Thoracic aorta (tissue), 2 donors: Measurements from ENCODE around the gene SLC8A1. TPM values are rescaled to one million over a fixed set of nuclear protein-coding genes. Genes with fewer than 3 reads are reported as not detected.

Experiments used
- ATAC-seq: fragments of 150-250 bp; one replicate; pipeline ENCODE4 v1.8.0; 2017; ENCODE audit warnings: low read depth; ENCODE audit not compliant: insufficient number of reproducible peaks, low FRiP score
- DNase-seq: peaks from one replicate; pipeline ENCODE4 v3.0.0-alpha.2; 2020; ENCODE audit warnings: low spot score
- H3K27ac ChIP-seq, 2 donors: fragments of 200-600 bp; sonication (generic); 1 replicate in 1 of 2; 2 replicates in 1 of 2; pipeline ENCODE4 v1.5.1; 2016; ENCODE audit warnings: mild to moderate bottlenecking in 2 of 2, moderate library complexity in 2 of 2
- H3K27me3 ChIP-seq: fragments of 200-600 bp; sonication (generic); replicated peaks from 2 replicates; pipeline ENCODE4 v1.6.0; 2016; ENCODE audit warnings: mild to moderate bottlenecking; ENCODE audit not compliant: insufficient read depth
- H3K36me3 ChIP-seq: fragments of 200-600 bp; sonication (generic); one replicate; pipeline ENCODE4 v1.5.1; 2016
- H3K4me1 ChIP-seq, 2 donors: fragments of 200-600 bp; sonication (generic); 1 replicate in 1 of 2; 2 replicates in 1 of 2; pipeline versions ENCODE4 v1.5.1 to v1.6.0; 2016; ENCODE audit warnings: low read depth in 2 of 2, mild to moderate bottlenecking in 1 of 2; ENCODE audit not compliant: control insufficient read depth in 1 of 2
- H3K4me3 ChIP-seq: fragments of 200-600 bp; sonication (generic); 2 replicates; pipeline ENCODE4 v1.5.1; 2016; ENCODE audit warnings: mild to moderate bottlenecking
- H3K9me3 ChIP-seq: fragments of 200-600 bp; sonication (generic); 2 replicates; pipeline ENCODE4 v1.5.1; 2016
- total RNA-seq, 2 donors: library from RNA; depleted of rRNA; stranded (reverse); fragments of >200 nt; gene quantifications; one replicate each; pipeline versions ENCODE4 v1.1.0 to v1.2.3, GENCODE V29; 2016
- TF ChIP-seq, protein P1 (sequence below): fragments of 200-600 bp; sonication (generic); IDR thresholded peaks from one replicate; pipeline ENCODE4 v1.5.1; 2019; ENCODE audit warnings: antibody characterized with exemption

SLC8A1 gene
- total RNA-seq, 2 donors from 2014 or later: 13.7 to 31.2 TPM

DNA sequence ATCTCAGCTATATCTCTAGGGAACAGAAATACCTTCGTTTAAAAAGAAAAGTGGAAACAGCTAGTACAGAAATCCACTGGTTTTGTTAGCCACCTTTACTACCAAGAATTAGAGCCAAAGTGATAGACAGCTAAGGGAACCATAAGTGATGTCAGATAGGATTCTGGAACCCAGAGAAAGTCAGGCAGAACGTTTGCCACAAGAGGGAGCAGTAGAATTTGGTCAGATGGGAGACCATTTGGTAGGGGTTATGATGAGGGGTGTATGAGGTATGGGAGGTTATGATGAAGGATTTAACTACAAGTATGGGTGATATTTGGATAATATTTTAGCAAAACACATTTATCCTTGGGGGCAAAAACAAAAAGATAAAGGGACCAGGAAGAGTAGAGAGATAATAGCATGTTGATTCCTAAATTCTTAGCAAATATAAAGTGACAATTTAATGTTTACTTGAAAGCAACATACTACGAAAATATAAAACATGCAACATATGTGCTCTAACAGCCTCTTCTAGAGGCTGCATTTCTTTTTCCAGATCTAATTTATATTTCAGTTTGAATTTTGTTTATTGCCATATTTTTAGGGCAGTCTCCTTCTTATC, 3.3 kb downstream of the SLC8A1 start:
- Histone ChIP-seq H3K9me3 (no peaks in the 10 kb centered on the region), H3K4me1 (peaks cover 3 to 22% of the 10 kb centered on the region in 2 donors), H3K27me3 (no peaks in the 10 kb centered on the region), H3K27ac (no peak overlapping the region), H3K4me3 (no peak overlapping the region), H3K36me3 (no peaks in the 10 kb centered on the region)
- TF ChIP-seq, protein P1, sequence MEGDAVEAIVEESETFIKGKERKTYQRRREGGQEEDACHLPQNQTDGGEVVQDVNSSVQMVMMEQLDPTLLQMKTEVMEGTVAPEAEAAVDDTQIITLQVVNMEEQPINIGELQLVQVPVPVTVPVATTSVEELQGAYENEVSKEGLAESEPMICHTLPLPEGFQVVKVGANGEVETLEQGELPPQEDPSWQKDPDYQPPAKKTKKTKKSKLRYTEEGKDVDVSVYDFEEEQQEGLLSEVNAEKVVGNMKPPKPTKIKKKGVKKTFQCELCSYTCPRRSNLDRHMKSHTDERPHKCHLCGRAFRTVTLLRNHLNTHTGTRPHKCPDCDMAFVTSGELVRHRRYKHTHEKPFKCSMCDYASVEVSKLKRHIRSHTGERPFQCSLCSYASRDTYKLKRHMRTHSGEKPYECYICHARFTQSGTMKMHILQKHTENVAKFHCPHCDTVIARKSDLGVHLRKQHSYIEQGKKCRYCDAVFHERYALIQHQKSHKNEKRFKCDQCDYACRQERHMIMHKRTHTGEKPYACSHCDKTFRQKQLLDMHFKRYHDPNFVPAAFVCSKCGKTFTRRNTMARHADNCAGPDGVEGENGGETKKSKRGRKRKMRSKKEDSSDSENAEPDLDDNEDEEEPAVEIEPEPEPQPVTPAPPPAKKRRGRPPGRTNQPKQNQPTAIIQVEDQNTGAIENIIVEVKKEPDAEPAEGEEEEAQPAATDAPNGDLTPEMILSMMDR: peak; percentile 43
- ATAC-seq (no peak), DNase-seq (no peak)

DNA sequence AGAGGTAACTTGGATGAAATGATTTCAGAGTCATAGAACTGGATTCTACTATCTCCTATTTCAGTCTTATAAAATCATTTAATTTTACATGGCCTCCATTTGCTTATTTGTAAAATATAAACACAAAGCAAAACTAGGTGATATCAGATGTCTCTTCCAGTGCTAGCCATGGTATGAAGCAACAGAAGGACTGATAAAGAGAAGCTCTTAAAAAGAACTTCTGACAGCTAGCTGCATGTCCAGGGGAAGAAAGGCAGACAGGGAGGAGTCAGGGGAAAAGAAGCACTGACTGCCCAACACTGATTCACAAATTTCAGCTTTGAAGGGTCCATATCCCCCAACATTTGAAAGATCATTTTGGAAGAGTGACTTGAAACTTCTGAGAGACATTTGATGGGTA, 6.4 kb downstream of the SLC8A1 start:
- H3K36me3 ChIP-seq: no peaks in the 10 kb centered on the region
- no peaks in the 10 kb centered on the region for H3K9me3 ChIP-seq
- DNase-seq: no peak
- H3K4me3 ChIP-seq: no peak overlapping the region
- H3K4me1 ChIP-seq: peaks cover 0 to 29% of the 10 kb centered on the region in 2 donors
- H3K27ac ChIP-seq: no peak overlapping the region
- no peaks in the 10 kb centered on the region for H3K27me3 ChIP-seq
- ATAC-seq: no peak
- TF ChIP-seq, protein P1: no peak

GRCh38 chr2:40440835-40441234, 11.1 kb downstream of the SLC8A1 start:
- no peak overlapping the region for H3K4me3 ChIP-seq
- no peaks in the 10 kb centered on the region for H3K36me3 ChIP-seq
- no peaks in the 10 kb centered on the region for H3K27me3 ChIP-seq
- TF ChIP-seq, protein P1: no peak
- H3K27ac ChIP-seq: no peak overlapping the region
- H3K4me1 ChIP-seq: peaks cover 0 to 25% of the 10 kb centered on the region in 2 donors
- no peaks in the 10 kb centered on the region for H3K9me3 ChIP-seq
- no peak for DNase-seq
- ATAC-seq: no peak

DNA sequence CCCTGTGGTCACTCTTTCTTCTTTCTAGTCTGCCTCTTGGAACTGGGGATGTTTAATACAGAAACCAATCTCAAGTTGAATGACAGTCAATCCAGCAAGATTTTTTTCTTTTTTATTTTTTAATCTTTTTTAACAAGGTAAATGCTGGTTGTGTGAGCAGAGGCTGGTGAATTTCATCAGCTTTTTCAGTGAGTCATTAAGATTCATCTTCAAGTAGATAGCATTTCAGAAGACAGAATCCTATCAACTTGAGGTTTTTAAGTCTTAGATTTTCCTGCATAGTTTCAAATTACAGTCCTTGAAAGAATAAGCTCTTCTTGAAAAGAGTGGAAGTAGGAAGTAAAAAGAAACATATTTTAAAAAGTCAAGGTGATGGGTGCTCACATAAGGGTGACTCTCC, 12.4 kb downstream of the SLC8A1 start:
- ATAC-seq: no peak
- no peaks in the 10 kb centered on the region for H3K36me3 ChIP-seq
- H3K27ac ChIP-seq: no peak overlapping the region
- H3K9me3 ChIP-seq: no peaks in the 10 kb centered on the region
- DNase-seq: no peak
- no peaks in the 10 kb centered on the region for H3K27me3 ChIP-seq
- peaks cover 10 to 39% of the 10 kb centered on the region in 2 donors for H3K4me1 ChIP-seq
- no peak overlapping the region for H3K4me3 ChIP-seq
- TF ChIP-seq, protein P1: no peak

- no peak overlapping the region for H3K4me3 ChIP-seq
- H3K4me1 ChIP-seq: peaks cover 21 to 73% of the 10 kb centered on the region in 2 donors
- TF ChIP-seq, protein P1: no peak
- H3K36me3 ChIP-seq: no peaks in the 10 kb centered on the region
- H3K9me3 ChIP-seq: no peaks in the 10 kb centered on the region
- DNase-seq (no peak), ATAC-seq (no peak)
- H3K27me3 ChIP-seq: no peaks in the 10 kb centered on the region
- H3K27ac ChIP-seq: peak overlapping the region; percentile 59 to 80
These were observed 15.8 kb downstream of the SLC8A1 start for GRCh38 chr2:40436093-40436475.
